NCI-H2081 (cell line): ENCODE measurements around the gene DDI2.
"Not testable (repeated sequence)": the region's sequence is repeated elsewhere in the genome, so short reads cannot be mapped to it uniquely, and the experiment has no call there.

Experiments used
- DNase-seq, 2 experiments: peaks; one replicate each; lab custom pipeline; 2025; lab: John Stamatoyannopoulos, UW

The DDI2 gene

GRCh38 chr1:15678578-15678977, 61.3 kb downstream of the DDI2 start:
- DNase-seq, result no peak

- no peak for DNase-seq
Observed at GRCh38 chr1:15680131-15680530, 62.9 kb downstream of the DDI2 start.

- DNase-seq, result no peak
Observed at GRCh38 chr1:15680561-15681348, 63.5 kb downstream of the DDI2 start.

GRCh38 chr1:15681349-15682292, 64.4 kb downstream of the DDI2 start:
- no peak for DNase-seq

- no peak for DNase-seq
Observed at GRCh38 chr1:15682936-15683341, 65.7 kb downstream of the DDI2 start.

- no peak for DNase-seq
Observed at GRCh38 chr1:15683345-15684039, 66.2 kb downstream of the DDI2 start.

GRCh38 chr1:15684042-15684461, 66.8 kb downstream of the DDI2 start, which contains the start of gene PLEKHM2:
Gene PLEKHM2 (plus strand): TSS chr1:15684320. CDS start chr1:15684559, 239 bp downstream.
- DNase-seq, result peak; percentile 24 to 48

GRCh38 chr1:15684468-15685291, 67.4 kb downstream of the DDI2 start:
- peak; percentile 10 to 35 for DNase-seq

- no peak for DNase-seq
Observed at GRCh38 chr1:15685820-15686219, 68.6 kb downstream of the DDI2 start.

- DNase-seq, result no peak
Observed at GRCh38 chr1:15687446-15687845, 70.2 kb downstream of the DDI2 start.

GRCh38 chr1:15690317-15690716, 73.1 kb downstream of the DDI2 start:
- DNase-seq, result no peak

GRCh38 chr1:15691434-15692032, 74.3 kb downstream of the DDI2 start:
- DNase-seq, result no peak

- DNase-seq, result no peak
Observed at GRCh38 chr1:15692121-15692682, 74.9 kb downstream of the DDI2 start.

- no peak for DNase-seq
Observed at GRCh38 chr1:15693371-15693770, 76.1 kb downstream of the DDI2 start.

- no peak for DNase-seq
Observed at GRCh38 chr1:15696956-15697521, 79.8 kb downstream of the DDI2 start.

- no peak for DNase-seq
Observed at GRCh38 chr1:15698201-15698600, 80.9 kb downstream of the DDI2 start.

- not testable (repeated sequence) for DNase-seq
Observed at GRCh38 chr1:15699321-15699720, 82.1 kb downstream of the DDI2 start.

GRCh38 chr1:15700508-15700907, 83.2 kb downstream of the DDI2 start:
- no peak for DNase-seq

- DNase-seq, result no peak
Observed at GRCh38 chr1:15701784-15702183, 84.5 kb downstream of the DDI2 start.
